Ectodermal cell (in vitro differentiated cells): ENCODE measurements around the gene TBX10.
"Not testable (repeated sequence)": the region's sequence is repeated elsewhere in the genome, so short reads cannot be mapped to it uniquely, and the experiment has no call there.

Experiments
- H3K27ac ChIP-seq: 2 replicates; pipeline ENCODE4 v1.7.0; 2013; ENCODE audit warnings: mild to moderate bottlenecking, low read depth, low read length; ENCODE audit not compliant: insufficient read depth, poor library complexity, severe bottlenecking
- H3K27me3 ChIP-seq: 2 replicates; pipeline ENCODE4 v1.7.0; 2013; ENCODE audit warnings: mild to moderate bottlenecking, low read length; ENCODE audit not compliant: insufficient read depth, control insufficient read depth, poor library complexity, severe bottlenecking
- H3K36me3 ChIP-seq: one replicate; pipeline ENCODE4 v1.7.0; 2013; ENCODE audit warnings: low read length; ENCODE audit not compliant: control insufficient read depth, insufficient read depth
- H3K4me1 ChIP-seq: one replicate; pipeline ENCODE4 v1.7.0; 2013; ENCODE audit warnings: low read length; ENCODE audit not compliant: control insufficient read depth, insufficient read depth
- H3K4me3 ChIP-seq: 2 replicates; pipeline ENCODE4 v1.7.0; 2013; ENCODE audit warnings: low read depth, low read length, control low read depth; ENCODE audit not compliant: insufficient read depth
- H3K9me3 ChIP-seq: 2 replicates; pipeline ENCODE4 v1.7.0; 2013; ENCODE audit warnings: mild to moderate bottlenecking, low read length, moderate library complexity; ENCODE audit not compliant: control insufficient read depth
- WGBS, 2 experiments: methylation state at CpG; one replicate each; pipeline ENCODE4 v1.1.7; 2013; ENCODE audit warnings: missing lambda C conversion rate in 2 of 2; 5-methylcytosine and 5-hydroxymethylcytosine counted together

TBX10 gene

DNA sequence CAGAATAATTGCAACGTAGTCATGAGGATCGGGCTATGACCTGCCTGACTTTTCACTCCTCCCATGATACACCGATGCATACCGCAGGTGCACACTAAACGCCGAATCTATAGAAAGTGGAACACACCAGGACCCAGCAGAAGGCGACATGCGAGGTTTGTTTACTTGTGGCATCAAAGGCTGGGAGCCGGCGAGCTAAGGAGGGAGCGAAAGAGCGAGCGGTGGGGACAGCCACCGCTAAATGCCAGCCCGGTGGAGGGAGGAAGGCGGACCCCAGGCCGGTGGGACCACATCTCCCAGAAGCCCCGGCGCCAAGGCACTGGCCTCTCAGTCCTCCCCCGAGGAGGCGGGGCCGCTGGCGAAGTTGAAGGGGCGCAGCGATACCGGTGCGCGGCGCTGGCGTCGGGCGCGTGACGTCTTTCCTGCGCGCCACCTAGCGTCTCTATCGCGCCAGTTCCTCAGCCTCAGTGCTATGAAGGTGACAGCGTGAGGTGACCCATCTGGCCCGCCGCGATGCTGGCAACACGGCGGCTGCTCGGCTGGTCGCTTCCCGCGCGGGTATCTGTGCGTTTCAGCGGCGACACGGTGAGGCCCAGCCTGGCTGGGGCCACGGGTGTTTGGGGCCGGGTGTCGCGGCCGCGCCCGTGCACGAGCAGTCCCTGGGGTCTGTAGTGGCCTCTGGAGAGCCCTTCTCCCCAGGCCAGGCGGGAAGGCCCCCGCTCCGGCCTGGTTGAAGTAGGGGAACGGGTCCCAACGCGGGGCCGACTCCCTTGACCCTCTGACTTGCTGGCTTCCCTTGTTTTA lies 32.9 kb downstream of the TBX10 start, which contains the start of gene NDUFV1:
Gene NDUFV1 (plus strand): TSS at position 445 of the 804 bp plus-strand sequence. CDS start 69 bp downstream, at position 514.
- Histone ChIP-seq H3K9me3 (no peaks in the 10 kb centered on the region), H3K27me3 (peaks cover 19% of the 10 kb centered on the region), H3K36me3 (peaks cover 16% of the 10 kb centered on the region), H3K4me1 (peaks cover 21% of the 10 kb centered on the region), H3K27ac (no peak within 1 kb of the TSS), H3K4me3 (peak within 1 kb of the TSS; percentile 100)
- WGBS, 2 experiments, result 5% methylated on average over 69 of the region's 69 CpGs

DNA sequence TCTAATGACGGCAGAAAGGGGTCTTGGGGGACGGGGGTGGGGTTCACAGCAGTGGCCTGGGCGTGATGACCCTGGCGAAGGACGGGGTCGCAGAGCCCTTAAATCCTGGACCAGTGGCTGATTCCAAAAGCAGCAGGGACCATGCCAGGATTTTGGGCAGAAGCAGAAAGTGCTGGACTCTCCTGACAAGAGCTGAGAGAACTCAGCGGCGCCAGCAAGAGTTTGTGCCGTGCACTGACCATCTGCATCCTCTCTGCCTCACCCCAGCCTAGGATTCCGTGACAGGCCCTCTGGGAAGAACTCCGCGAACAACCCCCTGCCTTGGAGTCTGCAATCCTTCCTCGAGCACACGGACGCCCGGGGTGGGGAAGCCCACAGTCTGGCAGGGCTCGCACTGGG lies 33.5 kb downstream of the TBX10 start:
- Histone ChIP-seq H3K4me1 (peaks cover 21% of the 10 kb centered on the region), H3K4me3 (peak overlapping the region; percentile 23), H3K36me3 (peaks cover 16% of the 10 kb centered on the region), H3K27ac (no peak overlapping the region), H3K9me3 (no peaks in the 10 kb centered on the region), H3K27me3 (peaks cover 19% of the 10 kb centered on the region)
- 67% methylated on average over 17 of the region's 17 CpGs for WGBS, 2 experiments

DNA sequence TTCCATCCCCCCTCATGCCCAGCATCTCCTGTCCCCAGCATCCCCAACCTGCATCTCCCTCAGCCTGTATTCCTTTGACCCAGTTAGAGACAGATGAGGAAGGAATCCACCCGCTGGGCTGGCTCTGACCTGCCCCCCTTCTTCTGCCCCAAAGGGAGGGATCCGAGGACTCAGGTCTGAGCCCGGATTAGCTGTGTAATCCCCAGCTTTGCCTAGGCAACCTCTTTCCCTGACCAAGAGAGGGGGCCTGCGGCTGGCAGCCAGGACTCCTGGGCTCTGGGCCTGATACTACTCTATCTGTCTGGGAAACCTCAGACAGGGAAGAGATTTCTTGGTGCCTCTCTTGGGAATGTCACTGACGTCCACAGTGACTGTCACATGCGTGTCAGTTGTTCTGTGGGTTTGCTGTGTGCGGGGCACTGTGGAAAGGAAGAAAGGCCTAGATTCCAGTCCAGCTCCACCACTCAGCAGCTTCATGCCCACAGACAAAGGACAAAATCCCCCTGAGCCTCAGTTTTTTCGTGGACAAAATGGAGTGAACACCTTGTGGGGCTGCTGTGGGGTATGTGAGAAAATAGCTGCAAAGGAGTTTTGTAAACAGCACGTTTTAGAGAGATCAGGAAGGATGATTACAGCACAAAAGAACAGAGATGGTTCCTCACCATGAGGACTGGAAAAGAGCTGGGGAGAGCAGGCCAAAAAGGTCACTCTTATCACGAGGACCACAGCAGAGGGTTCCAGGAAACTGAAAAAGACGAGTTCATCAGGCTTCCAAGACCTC lies 34.1 kb downstream of the TBX10 start:
- 58 to 64% methylated on average over 11 of the region's 11 CpGs for WGBS, 2 experiments
- H3K27me3 ChIP-seq, result peaks cover 19% of the 10 kb centered on the region
- H3K9me3 ChIP-seq, result no peaks in the 10 kb centered on the region
- H3K36me3 ChIP-seq, result peaks cover 13% of the 10 kb centered on the region
- H3K4me3 ChIP-seq, result no peak overlapping the region
- H3K27ac ChIP-seq, result peak overlapping the region; percentile 30
- peaks cover 21% of the 10 kb centered on the region for H3K4me1 ChIP-seq

DNA sequence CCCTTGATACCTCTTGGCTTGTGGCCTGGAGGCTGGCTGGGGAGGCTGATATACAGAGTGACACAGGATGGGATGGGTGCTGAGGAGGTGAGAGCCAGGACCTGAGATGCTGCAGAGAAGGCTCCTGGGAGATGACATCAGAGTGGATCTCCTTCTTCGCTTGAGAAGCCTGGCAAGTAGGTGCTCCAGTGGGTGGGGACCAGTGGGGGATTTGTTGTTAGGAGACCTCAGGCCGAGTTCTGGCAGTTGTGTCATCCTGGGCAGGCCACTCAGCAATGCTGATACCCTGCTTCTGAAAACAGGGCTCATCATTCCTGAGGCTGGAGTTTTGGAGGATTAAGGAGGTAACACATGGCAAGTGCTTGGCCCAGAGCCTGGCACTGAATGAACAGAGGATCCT lies 34.7 kb downstream of the TBX10 start:
- peaks cover 19% of the 10 kb centered on the region for H3K27me3 ChIP-seq
- no peaks in the 10 kb centered on the region for H3K9me3 ChIP-seq
- H3K36me3 ChIP-seq, result peaks cover 8% of the 10 kb centered on the region
- 81 to 88% methylated on average over 2 of the region's 2 CpGs for WGBS, 2 experiments
- H3K4me3 ChIP-seq, result no peak overlapping the region
- peaks cover 21% of the 10 kb centered on the region for H3K4me1 ChIP-seq
- no peak overlapping the region for H3K27ac ChIP-seq

DNA sequence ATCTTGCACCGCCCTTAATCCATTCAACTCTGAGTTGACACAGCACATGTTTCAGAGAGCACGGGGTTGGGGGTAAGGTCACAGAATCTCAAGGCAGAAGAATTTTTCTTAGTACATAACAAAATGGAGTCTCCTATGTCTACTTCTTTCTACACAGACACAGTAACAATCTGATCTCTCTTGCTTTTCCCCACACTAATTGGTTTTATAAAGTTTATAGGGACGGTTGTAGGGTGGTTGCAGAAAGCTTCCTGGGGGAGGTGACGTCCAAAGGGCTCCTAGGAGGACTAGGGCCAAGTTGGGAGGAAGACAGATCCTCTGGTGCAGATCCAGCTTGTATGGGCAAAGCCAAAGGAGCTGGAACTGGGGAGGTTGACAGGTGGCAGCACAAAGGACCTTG lies 35.4 kb downstream of the TBX10 start:
- H3K27me3 ChIP-seq, result peaks cover 19% of the 10 kb centered on the region
- not testable (repeated sequence) for H3K27ac ChIP-seq, H3K36me3 ChIP-seq, H3K9me3 ChIP-seq, H3K4me3 ChIP-seq
- H3K4me1 ChIP-seq, result peaks cover 21% of the 10 kb centered on the region
- 62 to 79% methylated on average over 2 of the region's 4 CpGs for WGBS, 2 experiments

DNA sequence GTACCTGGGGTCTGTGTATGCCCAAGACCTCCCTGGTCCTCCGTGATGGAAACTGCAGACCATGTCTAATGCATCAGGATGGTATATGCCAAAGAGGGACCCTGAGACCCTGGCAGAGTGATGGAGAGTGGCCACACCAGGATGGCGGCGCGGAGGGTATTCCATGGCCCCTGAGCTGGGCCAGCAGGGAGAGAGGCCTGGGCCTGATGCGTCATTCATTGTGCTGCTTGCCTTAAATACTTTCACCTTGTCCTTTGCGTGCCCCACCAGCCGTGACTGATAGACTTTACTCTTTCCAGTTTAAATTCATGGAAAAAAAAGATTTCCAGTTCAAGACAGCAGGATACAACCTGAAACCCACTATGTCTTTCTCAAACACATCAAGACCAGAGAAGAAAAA lies 38.5 kb downstream of the TBX10 start:
- Histone ChIP-seq H3K27ac (no peak overlapping the region), H3K27me3 (peaks cover 16% of the 10 kb centered on the region), H3K36me3 (no peaks in the 10 kb centered on the region), H3K4me3 (no peak overlapping the region), H3K4me1 (peaks cover 19% of the 10 kb centered on the region), H3K9me3 (no peaks in the 10 kb centered on the region)
- 95% methylated on average over 7 of the region's 7 CpGs for WGBS, 2 experiments

DNA sequence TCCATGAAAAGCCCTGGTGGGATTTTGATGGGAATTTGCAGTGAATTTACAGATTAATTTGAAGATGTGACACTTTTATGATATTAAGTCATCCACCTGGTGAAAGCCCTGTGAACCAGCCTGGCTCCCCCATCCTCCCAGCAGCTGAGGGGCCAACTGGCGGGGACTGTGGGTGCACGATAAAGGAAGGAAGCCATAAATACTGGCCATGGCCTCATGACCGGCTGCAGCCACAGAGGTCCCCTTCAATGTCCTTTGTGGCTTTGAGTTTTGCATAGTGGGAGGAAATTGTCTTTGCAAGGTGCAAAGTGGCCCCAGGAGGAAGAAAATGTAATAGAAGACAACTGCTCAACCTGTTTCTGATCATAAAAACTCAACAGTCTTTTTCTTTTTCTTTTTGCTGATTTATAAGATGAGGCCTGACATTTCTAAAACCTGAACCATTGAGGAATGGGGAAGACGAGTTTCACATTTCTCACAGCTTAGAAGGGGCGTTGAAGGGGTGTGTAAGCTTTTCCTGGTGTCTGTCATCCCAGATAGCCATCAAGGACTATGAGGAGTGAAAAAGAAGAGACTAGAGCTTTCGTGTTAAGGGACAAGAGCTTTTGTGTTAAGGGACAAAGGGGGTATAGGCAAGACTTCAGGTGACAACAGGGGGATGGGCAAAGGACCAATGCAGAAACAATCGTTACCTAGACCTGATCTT lies 39.1 kb downstream of the TBX10 start:
- no peaks in the 10 kb centered on the region for H3K36me3 ChIP-seq
- H3K27me3 ChIP-seq, result peaks cover 14% of the 10 kb centered on the region
- H3K9me3 ChIP-seq, result no peaks in the 10 kb centered on the region
- H3K27ac ChIP-seq, result no peak overlapping the region
- no peak overlapping the region for H3K4me3 ChIP-seq
- WGBS, 2 experiments, result 87 to 90% methylated on average over 7 of the region's 7 CpGs
- peaks cover 13% of the 10 kb centered on the region for H3K4me1 ChIP-seq

DNA sequence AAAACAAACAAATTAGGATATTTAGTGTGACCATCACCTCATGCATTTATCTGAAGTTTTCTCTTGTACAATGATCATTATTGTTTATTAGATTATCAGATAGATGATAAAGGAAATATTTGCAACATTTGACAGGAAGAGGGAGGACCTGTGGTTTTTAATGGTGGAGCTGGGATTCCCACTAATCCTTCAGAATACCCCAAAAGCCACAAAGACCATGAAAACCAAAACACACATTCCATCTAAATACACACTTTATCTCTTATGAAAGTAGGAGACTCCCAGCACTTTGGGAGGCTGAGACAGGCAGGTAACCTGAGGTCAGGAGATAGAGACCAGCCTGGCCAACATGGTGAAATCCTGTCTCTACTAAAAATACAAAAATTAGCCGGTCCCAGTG lies 40.4 kb downstream of the TBX10 start:
- peaks cover 6% of the 10 kb centered on the region for H3K27me3 ChIP-seq
- H3K9me3 ChIP-seq, result no peaks in the 10 kb centered on the region
- 88 to 90% methylated on average over 1 of the region's 1 CpG for WGBS, 2 experiments
- H3K27ac ChIP-seq, result no peak overlapping the region
- no peak overlapping the region for H3K4me3 ChIP-seq
- H3K36me3 ChIP-seq, result no peaks in the 10 kb centered on the region
- peaks cover under 1% of the 10 kb centered on the region for H3K4me1 ChIP-seq

DNA sequence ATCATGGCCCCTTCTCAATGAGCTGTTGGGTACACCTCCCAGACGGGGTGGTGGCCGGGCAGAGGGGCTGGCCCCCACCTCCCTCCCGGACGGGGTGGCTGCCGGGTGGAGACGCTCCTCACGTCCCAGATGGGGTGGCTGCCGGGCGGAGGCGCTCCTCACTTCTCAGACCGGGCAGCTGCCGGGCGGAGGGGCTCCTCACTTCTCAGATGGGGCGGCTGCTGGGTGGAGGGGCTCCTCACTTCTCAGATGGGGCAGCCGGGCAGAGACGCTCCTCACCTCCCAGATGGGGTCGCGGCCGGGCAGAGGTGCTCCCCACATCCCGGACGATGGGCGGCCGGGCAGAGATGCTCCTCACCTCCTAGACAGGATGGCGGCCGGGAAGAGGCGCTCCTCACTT lies 41.6 kb downstream of the TBX10 start:
- not testable (repeated sequence) for H3K9me3 ChIP-seq, H3K36me3 ChIP-seq, H3K27me3 ChIP-seq, H3K4me1 ChIP-seq, H3K4me3 ChIP-seq, H3K27ac ChIP-seq
- WGBS, 2 experiments, result 95 to 96% methylated on average over 23 to 26 of the region's 26 CpGs

DNA sequence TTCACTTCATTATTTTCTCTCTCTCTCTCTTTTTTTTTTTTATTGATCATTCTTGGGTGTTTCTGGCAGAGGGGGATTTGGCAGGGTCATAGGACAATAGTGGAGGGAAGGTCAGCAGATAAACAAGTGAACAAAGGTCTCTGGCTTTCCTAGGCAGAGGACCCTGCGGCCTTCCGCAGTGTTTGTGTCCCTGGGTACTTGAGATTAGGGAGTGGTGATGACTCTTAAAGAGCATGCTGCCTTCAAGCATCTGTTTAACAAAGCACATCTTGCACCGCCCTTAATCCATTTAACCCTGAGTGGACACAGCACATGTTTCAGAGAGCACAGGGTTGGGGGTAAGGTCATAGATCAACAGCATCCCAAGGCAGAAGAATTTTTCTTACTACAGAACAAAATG lies 42.1 kb downstream of the TBX10 start:
- not testable (repeated sequence) for H3K27me3 ChIP-seq

More for the DNA sequence above, 42.1 kb downstream of the TBX10 start:
- WGBS, 2 experiments, result no CpG with 5 or more reads among the region's 3 CpGs
- not testable (repeated sequence) for H3K4me3 ChIP-seq, H3K9me3 ChIP-seq, H3K4me1 ChIP-seq, H3K27ac ChIP-seq, H3K36me3 ChIP-seq
